Renal pelvis (tissue), 4 donors: Measurements from ENCODE around the gene EXOC6. TPM values are rescaled to one million over a fixed set of nuclear protein-coding genes. Genes with fewer than 3 reads are reported as not detected.

Source experiments
- DNase-seq: peaks from one replicate; pipeline ENCODE4 v3.0.0-alpha.2; 2013
- polyA plus RNA-seq, 3 donors: library from polyadenylated mRNA; unstranded; fragments of 120-200 nt; gene quantifications; one replicate each; pipeline ENCODE4 v1.2.1, GENCODE V29; 2013; ENCODE audit not compliant: insufficient read length in 3 of 3

Gene EXOC6
- polyA plus RNA-seq, 3 donors = 16.0 to 17.8 (median 17.5) TPM

DNA sequence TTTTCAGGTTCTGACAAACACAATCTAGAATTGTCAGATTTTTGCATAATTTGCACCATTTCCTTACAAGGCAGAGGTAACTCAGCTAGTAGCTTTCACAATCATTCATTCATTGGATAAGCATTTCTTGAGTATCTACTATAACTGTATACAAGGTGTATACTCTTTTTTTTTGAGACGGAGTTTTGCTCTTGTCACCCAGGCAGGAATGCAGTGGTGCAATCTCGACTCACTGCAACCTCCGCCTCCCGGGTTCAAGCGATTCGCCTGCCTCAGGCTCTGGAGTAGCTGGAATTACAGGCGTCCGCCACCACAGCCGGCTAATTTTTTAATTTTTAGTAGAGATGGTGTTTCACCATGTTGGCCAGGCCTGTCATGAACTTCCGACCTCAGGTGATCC is 16.2 kb upstream of the EXOC6 start:
- no peak for DNase-seq

- DNase-seq = no peak
Measured at GRCh38 chr10:92832998-92833650, 15.2 kb upstream of the EXOC6 start.

DNA sequence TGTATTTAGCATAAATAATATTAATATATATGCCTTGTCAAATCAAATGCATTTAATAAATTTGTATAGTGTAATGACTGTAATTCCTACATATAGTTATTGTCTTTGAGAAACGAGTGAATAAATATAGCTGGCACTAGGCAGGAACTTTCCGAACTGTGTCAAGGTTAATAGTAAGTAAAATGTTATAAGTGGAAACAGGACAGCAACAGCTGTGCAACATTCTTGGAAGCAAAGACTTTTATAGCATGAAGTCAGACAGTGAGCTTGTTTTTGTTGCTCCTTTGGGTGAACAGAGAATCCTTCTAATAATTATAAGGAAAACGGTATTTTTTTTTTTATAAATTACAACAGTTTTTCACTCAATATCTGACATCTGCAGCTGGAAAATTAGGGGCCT is 14.0 kb upstream of the EXOC6 start:
- no peak for DNase-seq

DNA sequence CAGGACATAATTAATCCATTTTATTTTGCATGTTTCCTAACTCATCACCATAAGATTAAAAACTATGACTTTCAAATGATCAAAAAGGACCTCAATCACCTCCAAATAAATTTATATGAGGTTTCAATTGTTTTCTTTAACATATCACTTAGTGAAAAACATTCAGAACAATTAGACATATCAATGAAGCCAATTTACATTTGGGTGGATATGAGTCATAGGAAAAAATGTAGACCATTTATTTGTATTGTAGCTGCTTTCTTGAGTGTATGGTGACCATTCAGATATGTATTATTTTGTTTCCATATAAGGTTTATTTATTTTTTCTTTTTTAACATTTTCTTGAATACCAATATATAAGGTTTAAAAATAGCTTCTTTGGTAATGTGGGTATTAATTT is 13.3 kb upstream of the EXOC6 start:
- no peak for DNase-seq

- no peak for DNase-seq
Measured at GRCh38 chr10:92837456-92837855, 10.9 kb upstream of the EXOC6 start.

DNA sequence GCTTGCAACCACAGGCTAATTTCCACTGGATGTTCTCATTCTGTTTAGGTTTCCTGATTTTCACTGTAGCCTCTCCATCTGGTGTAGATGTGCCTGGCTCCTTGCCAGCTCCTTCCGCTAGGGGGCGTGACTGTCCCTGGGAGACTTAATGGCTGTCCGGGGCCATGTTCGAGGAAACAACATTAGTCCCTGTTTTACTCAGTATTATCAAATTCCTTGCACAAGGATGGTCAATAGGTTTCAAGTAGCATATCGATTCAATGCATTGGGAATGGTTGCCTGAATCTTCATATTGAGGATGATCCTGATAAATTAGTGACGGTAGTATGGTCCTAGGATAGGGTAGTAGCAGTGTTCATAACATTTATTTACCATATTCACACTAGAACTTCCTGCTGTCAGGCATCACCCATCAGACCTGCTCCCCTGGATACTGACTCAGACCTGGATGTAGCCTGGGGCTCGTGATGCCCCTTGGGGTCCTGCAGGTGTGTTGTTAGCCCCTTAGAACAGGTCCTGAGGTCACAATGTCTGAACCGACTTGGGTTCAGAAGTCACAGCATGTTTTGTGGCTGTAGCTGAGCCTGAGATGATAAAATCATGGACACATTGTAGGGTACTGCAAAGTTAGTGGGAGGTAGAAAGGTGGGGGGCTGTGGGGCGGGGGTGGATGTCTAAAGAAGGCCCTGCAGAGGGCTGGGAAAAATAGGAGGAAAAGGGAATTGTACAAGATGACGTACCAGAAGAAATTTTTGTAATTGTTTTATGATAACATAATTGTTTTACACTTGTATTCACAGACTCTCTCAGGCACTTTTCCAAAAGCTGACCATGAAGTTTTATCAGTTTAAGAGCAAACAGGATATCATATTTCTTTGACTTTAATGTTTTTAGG is 8.9 kb upstream of the EXOC6 start:
- DNase-seq = no peak

GRCh38 chr10:92844746-92845145 is 3.6 kb upstream of the EXOC6 start:
- DNase-seq = no peak

GRCh38 chr10:92845921-92846320 is 2.4 kb upstream of the EXOC6 start:
- DNase-seq = no peak

GRCh38 chr10:92846344-92846743 is 2.0 kb upstream of the EXOC6 start:
- no peak for DNase-seq

GRCh38 chr10:92846854-92847201 is 1.5 kb upstream of the EXOC6 start:
- no peak for DNase-seq

- DNase-seq = no peak
Measured at GRCh38 chr10:92847202-92847864, 987 bp upstream of the EXOC6 start.

DNA sequence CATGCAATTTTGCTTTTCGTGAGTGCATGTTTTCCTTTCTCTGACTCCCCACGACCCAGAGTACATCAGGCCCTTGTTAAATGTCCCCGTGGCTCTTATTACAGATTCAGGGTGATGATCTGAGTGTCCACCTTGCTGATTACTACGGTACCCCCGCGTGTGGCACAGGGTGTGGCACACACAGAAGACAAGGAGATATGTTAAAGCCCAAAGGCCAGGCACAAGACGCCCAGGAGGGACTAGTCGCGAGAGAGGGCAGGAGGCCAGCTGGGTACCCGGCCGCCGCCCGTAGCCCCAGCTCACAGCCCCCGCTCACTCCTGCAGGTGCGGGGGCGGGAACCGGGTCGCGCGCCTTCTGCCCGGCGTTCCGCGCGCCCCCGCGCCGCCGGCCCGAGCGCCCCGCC is 281 bp upstream of the EXOC6 start:
- no peak for DNase-seq

- no peak for DNase-seq
Measured at GRCh38 chr10:92849234-92849525, 860 bp downstream of the EXOC6 start.

GRCh38 chr10:92849576-92850090 is 1.3 kb downstream of the EXOC6 start:
- no peak for DNase-seq

DNA sequence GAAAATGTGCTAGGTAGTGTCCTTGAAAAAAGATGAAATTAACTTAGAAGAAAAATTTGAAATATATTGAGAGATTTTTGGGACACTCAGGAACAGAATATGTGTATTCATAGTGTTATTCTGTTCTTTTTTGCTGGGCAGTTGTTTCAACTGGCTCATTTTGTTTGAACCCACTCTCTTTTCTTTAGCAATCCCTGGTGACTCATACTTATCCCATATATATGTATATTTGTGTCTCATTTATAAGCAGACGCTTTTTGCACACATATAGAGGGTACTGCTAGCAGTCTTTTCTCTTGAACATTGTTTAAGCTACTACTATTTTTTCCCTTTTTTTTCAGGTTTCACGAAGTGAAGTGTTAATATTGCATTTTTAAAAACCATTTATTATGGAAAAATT is 1.9 kb downstream of the EXOC6 start:
- no peak for DNase-seq

- no peak for DNase-seq
Measured at GRCh38 chr10:92851003-92851402, 2.7 kb downstream of the EXOC6 start.

DNA sequence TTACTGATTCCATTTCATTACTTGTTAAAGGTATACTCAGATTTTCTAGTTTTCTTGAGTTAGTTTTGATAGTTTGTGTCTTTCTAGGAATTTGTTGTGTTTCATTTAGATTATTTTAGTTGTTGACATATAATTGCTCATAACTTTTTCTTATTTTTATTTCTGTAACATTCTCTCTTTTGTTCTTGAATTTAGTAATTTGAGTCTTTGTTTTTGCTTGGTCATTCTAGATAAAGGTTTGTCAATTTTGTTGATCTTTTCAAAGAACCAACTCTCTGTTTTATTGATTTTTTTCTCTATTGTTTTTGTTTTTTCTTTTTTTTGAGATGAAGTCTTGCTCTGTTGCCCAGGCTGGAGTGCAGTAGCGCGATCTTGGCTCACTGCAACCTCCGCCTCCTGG is 7.2 kb downstream of the EXOC6 start:
- no peak for DNase-seq

- no peak for DNase-seq
Measured at GRCh38 chr10:92857904-92858514, 9.7 kb downstream of the EXOC6 start.

- no peak for DNase-seq
Measured at GRCh38 chr10:92867235-92867634, 18.9 kb downstream of the EXOC6 start.

- no peak for DNase-seq
Measured at GRCh38 chr10:92868036-92868435, 19.7 kb downstream of the EXOC6 start.

DNA sequence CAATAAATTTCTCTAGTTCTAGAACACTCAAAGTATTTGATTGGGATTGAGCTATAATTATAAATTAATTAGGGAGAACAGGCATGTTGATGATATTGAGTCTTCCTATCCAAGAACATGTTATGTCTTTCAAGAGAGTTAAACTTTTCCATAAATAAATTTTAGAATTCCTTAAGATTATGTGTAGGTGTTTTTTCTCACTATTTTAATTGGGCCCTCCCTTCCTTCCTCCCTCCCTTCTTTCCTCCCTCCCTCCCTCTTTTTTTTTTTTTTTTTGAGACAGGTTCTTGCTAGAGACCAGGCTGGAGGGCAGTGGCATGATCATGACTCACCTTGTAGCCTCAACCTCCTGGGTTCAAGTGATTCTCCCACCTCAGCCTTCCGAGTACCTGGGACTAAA is 20.2 kb downstream of the EXOC6 start:
- no peak for DNase-seq

GRCh38 chr10:92873029-92873428 is 24.7 kb downstream of the EXOC6 start:
- DNase-seq = no peak
